SK-N-SH (cell line): ENCODE measurements around the gene KCNJ11. TPM values are rescaled to one million over a fixed set of nuclear protein-coding genes. Genes with fewer than 3 reads are reported as not detected.

Experiments used
- CTCF ChIA-PET: fragments of 300-600, 350-600 bp; formaldehyde crosslinking; extraction: SDS; loops from one replicate; lab custom pipeline; 2021; lab: Yijun Ruan, JAX
- POLR2A ChIA-PET: fragments of 350-600 bp; sonication (Branson Sonifier 250); formaldehyde crosslinking; extraction: SDS; loops from one replicate; lab custom pipeline; 2020; ENCODE audit warnings: antibody characterized with exemption, inconsistent platforms; lab: Yijun Ruan, JAX
- DNase-seq: peaks from one replicate; pipeline ENCODE4 v3.0.0; 2012
- H2AFZ ChIP-seq: fragments of 200-600 bp; sonication (generic); 2 replicates; pipeline ENCODE4 v1.8.1; 2016; ENCODE audit warnings: antibody characterized with exemption, mild to moderate bottlenecking, low read depth
- H3F3A ChIP-seq: fragments of 200-600 bp; sonication (generic); replicated peaks from 2 replicates; pipeline ENCODE3; 2016; ENCODE audit warnings: antibody characterized with exemption, mild to moderate bottlenecking; ENCODE audit not compliant: insufficient read depth
- H3K27ac ChIP-seq, 2 experiments: fragments of 200-500 bp in 1 of 2; fragments of 200-600 bp in 1 of 2; sonication (Bioruptor generic) in 1 of 2; sonication (generic), shearing (Covaris generic) in 1 of 2; 2 replicates each; pipeline versions ENCODE4 v1.5.1 to v1.6.1; 2014 to 2016; ENCODE audit warnings: low read depth in 2 of 2, inconsistent platforms in 1 of 2, low read length in 1 of 2, mild to moderate bottlenecking in 1 of 2, mixed read lengths in 1 of 2
- H3K27me3 ChIP-seq: fragments of 200-600 bp; sonication (generic), shearing (Covaris generic); 2 replicates; pipeline ENCODE4 v1.6.1; 2016; ENCODE audit warnings: mixed run types; ENCODE audit not compliant: insufficient read depth
- H3K36me3 ChIP-seq, 2 experiments: fragments of 200-500 bp in 1 of 2; fragments of 200-600 bp in 1 of 2; sonication (Bioruptor generic) in 1 of 2; sonication (generic) in 1 of 2; replicated peaks in 1 of 2; 2 replicates each; pipeline versions ENCODE3 to v1.5.1; 2014 to 2016; ENCODE audit warnings: low read length in 1 of 2, mild to moderate bottlenecking in 1 of 2; ENCODE audit not compliant: insufficient read depth in 2 of 2, control insufficient read depth in 1 of 2
- H3K4me1 ChIP-seq, 2 experiments: fragments of 200-500 bp in 1 of 2; fragments of 200-600 bp in 1 of 2; sonication (Bioruptor generic) in 1 of 2; sonication (generic), shearing (Covaris generic) in 1 of 2; 2 replicates each; pipeline versions ENCODE4 v1.5.1 to v1.6.1; 2014 to 2016; ENCODE audit warnings: low read depth in 1 of 2, low read length in 1 of 2, mixed run types in 1 of 2; ENCODE audit not compliant: insufficient read depth in 2 of 2, control insufficient read depth in 1 of 2
- H3K4me2 ChIP-seq: fragments of 200-600 bp; sonication (generic), shearing (Covaris generic); 2 replicates; pipeline ENCODE4 v1.6.1; 2017; ENCODE audit warnings: mixed run types
- H3K4me3 ChIP-seq, 2 experiments: fragments of 200-500 bp in 1 of 2; fragments of 200-600 bp in 1 of 2; sonication (Bioruptor generic) in 1 of 2; sonication (generic), shearing (Covaris generic) in 1 of 2; 2 replicates each; pipeline versions ENCODE4 v1.5.1 to v1.8.1; 2014 to 2016; ENCODE audit warnings: low read depth in 2 of 2, inconsistent platforms in 1 of 2, low read length in 1 of 2, mild to moderate bottlenecking in 1 of 2, mixed read lengths in 1 of 2, moderate library complexity in 1 of 2
- H3K79me2 ChIP-seq: fragments of 200-600 bp; sonication (generic); 2 replicates; pipeline ENCODE4 v1.8.1; 2017; ENCODE audit warnings: mild to moderate bottlenecking; ENCODE audit not compliant: insufficient read depth
- H3K9ac ChIP-seq: fragments of 200-600 bp; sonication (generic); 2 replicates; pipeline ENCODE4 v1.6.1; 2017; ENCODE audit warnings: mixed run types
- H3K9me2 ChIP-seq: fragments of 200-600 bp; sonication (generic); 2 replicates; pipeline ENCODE4 v1.6.1; 2017; ENCODE audit warnings: mixed run types
- H3K9me3 ChIP-seq: fragments of 200-600 bp; sonication (generic); 2 replicates; pipeline ENCODE4 v1.6.1; 2017; ENCODE audit warnings: mixed run types, mild to moderate bottlenecking, moderate library complexity
- H4K20me1 ChIP-seq: fragments of 200-600 bp; sonication (generic); 2 replicates; pipeline ENCODE4 v1.6.1; 2017; ENCODE audit warnings: mild to moderate bottlenecking, mixed run types; ENCODE audit not compliant: insufficient read depth
- CHD2 ChIP-seq: fragments of 150-350 bp; IDR thresholded peaks from 2 replicates; pipeline ENCODE4 v1.6.1; 2018; ENCODE audit warnings: low read length; ENCODE audit not compliant: partially characterized antibody
- EP300 ChIP-seq, 2 experiments: IDR thresholded peaks; 2 replicates each; pipeline versions ENCODE4 v1.4.0 to v1.6.1; 2012; ENCODE audit warnings: borderline replicate concordance in 1 of 2, low read depth in 1 of 2, low read length in 1 of 2
- FOSL2 ChIP-seq: IDR thresholded peaks from 2 replicates; pipeline ENCODE4 v1.4.0; 2012; ENCODE audit warnings: low read depth, mild to moderate bottlenecking, moderate library complexity, borderline replicate concordance
- FOXJ3 ChIP-seq: sonication (generic); formaldehyde crosslinking; IDR thresholded peaks from 2 replicates; pipeline ENCODE4 v1.5.1; 2020; ENCODE audit warnings: mild to moderate bottlenecking, missing genetic modification reagents
- FOXM1 ChIP-seq: IDR thresholded peaks from 2 replicates; pipeline ENCODE4 v1.4.0; 2012; ENCODE audit warnings: low read depth, mild to moderate bottlenecking
- JUND ChIP-seq: IDR thresholded peaks from 2 replicates; pipeline ENCODE4 v1.4.0; 2012
- MXI1 ChIP-seq: IDR thresholded peaks from 2 replicates; pipeline ENCODE4 v1.6.1; 2012; ENCODE audit warnings: mild to moderate bottlenecking, low read depth, low read length, improper control_type of control experiment
- NFIC ChIP-seq: IDR thresholded peaks from 2 replicates; pipeline ENCODE4 v1.4.0; 2012; ENCODE audit warnings: borderline replicate concordance
- NRF1 ChIP-seq: IDR thresholded peaks from 2 replicates; pipeline ENCODE4 v1.6.1; 2012; ENCODE audit warnings: low read depth, mild to moderate bottlenecking, low read length
- POLR2AphosphoS5 ChIP-seq: IDR thresholded peaks from 2 replicates; pipeline ENCODE4 v1.6.1; 2012; ENCODE audit warnings: low read depth, low read length
- RCOR1 ChIP-seq: fragments of 150-350 bp; IDR thresholded peaks from 2 replicates; pipeline ENCODE4 v1.6.1; 2017; ENCODE audit warnings: antibody characterized with exemption, low read length
- RXRA ChIP-seq: IDR thresholded peaks from 2 replicates; pipeline ENCODE4 v1.4.0; 2012; ENCODE audit warnings: low read depth, mild to moderate bottlenecking, borderline replicate concordance
- SMC3 ChIP-seq: IDR thresholded peaks from 2 replicates; pipeline ENCODE4 v1.6.1; 2012; ENCODE audit warnings: low read depth, low read length, improper control_type of control experiment
- TAF1 ChIP-seq: IDR thresholded peaks from 2 replicates; pipeline ENCODE4 v1.6.1; 2012; ENCODE audit warnings: low read depth, mild to moderate bottlenecking, low read length, moderate library complexity, borderline replicate concordance
- TCF12 ChIP-seq: IDR thresholded peaks from 2 replicates; pipeline ENCODE4 v1.4.0; 2012
- YY1 ChIP-seq: IDR thresholded peaks from 2 replicates; pipeline ENCODE4 v1.4.0; 2012; ENCODE audit warnings: low read depth, mild to moderate bottlenecking
- WGBS: methylation state at CpG from one replicate; pipeline ENCODE4 v1.1.6; 2017; ENCODE audit warnings: low lambda C conversion rate; 5-methylcytosine and 5-hydroxymethylcytosine counted together
- polyA plus RNA-seq, 3 experiments: library from polyadenylated mRNA; depleted of rRNA; stranded (reverse); fragments of >200 nt; gene quantifications; 2 replicates each; pipeline ENCODE4 v1.2.3, GENCODE V29; 2012
- TF ChIP-seq, protein P1 (sequence below): IDR thresholded peaks from 2 replicates; pipeline ENCODE4 v1.4.0; 2012; ENCODE audit warnings: low read depth, borderline replicate concordance
- TF ChIP-seq, protein P2 (sequence below): IDR thresholded peaks from 2 replicates; pipeline ENCODE4 v1.4.0; 2012; ENCODE audit warnings: low read depth, borderline replicate concordance

The KCNJ11 gene
- polyA plus RNA-seq, 1 of the 3 experiments (the other 2 are of a cell fraction) = 0.23 TPM

DNA sequence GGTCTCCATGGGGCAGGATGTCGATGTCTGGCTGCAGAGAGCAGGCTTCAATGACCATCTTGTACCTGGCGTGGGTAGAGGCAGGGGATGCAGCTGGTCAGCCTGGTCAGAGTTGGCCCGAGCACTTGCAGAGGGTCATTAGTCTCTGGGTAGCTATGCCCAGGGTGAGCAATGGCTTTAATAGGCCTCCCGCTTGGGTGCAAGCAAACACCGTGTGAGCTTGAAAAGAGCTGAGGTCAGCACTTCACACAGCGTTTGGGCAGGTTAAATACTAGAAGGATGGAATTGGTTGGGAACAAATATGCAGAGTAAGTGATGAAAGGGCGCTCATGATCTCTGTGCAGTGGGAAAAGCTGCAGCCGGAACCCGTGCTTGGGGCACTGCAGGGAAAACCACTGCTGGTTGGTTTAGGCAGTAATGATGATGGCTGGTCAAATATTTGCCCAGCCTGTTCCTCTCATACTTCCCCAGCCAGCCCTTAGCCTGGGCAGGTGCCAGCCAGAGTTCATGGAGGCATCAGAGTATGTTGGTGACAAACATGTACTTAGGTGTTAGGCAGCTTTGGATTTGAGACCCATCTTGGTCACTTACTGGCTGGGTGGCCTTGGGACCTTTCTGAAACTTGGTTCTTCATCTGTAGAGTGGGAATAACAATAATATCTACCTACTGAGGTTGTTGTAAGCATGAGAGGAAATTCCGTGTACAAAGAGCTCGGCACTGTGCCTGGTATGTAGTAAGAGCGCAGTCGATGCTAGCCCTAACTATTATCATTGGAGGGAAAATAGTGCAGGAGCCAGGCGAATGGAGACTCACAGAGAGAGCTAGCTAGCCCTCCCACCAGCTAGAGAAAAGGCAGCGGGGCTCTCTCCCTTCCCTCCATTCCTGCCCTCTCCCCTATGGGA lies 25.2 kb upstream of the KCNJ11 start:
- Histone ChIP-seq H2AFZ (no peak overlapping the region), H3K36me3 (no peaks in the 10 kb centered on the region), H4K20me1 (no peaks in the 10 kb centered on the region), H3K27me3 (no peaks in the 10 kb centered on the region; the same call in 1 of the 2 replicates), H3K4me3 (no peak overlapping the region), H3K9ac (no peak overlapping the region), H3K4me1 (no peaks in the 10 kb centered on the region; a peak in 1 of 4 replicates), H3K27ac (no peak overlapping the region), H3K9me2 (no peaks in the 10 kb centered on the region), H3K79me2 (no peaks in the 10 kb centered on the region), H3K9me3 (no peaks in the 10 kb centered on the region), H3F3A (no peaks in the 10 kb centered on the region), H3K4me2 (no peak overlapping the region)
- DNase-seq = no peak
- ChIA-PET POLR2A (no interaction called here), CTCF (interaction anchor here (0.6 to 2.3 kb wide), 4 partner anchors 9 to 42 kb away, joined by 3 to 11 read pairs (median 4); no protein-coding TSS in a partner anchor)
- TF ChIP-seq, protein P1, sequence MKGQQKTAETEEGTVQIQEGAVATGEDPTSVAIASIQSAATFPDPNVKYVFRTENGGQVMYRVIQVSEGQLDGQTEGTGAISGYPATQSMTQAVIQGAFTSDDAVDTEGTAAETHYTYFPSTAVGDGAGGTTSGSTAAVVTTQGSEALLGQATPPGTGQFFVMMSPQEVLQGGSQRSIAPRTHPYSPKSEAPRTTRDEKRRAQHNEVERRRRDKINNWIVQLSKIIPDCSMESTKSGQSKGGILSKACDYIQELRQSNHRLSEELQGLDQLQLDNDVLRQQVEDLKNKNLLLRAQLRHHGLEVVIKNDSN = no peak
- TF ChIP-seq RXRA (no peak), RCOR1 (no peak), FOXM1 (no peak), MXI1 (no peak), FOSL2 (no peak), JUND (no peak), NFIC (no peak), SMC3 (no peak), YY1 (no peak), POLR2AphosphoS5 (no peak), FOXJ3 (CRISPR knock-in tag) (no peak), EP300 (IDR thresholded peaks at IDR 0.05; ENCODE audit: borderline replicate concordance in 1 of 2, low read depth in 1 of 2, low read length in 1 of 2) (no peak), NRF1 (no peak), TCF12 (no peak), CHD2 (no peak), TAF1 (no peak)
- TF ChIP-seq, protein P2, sequence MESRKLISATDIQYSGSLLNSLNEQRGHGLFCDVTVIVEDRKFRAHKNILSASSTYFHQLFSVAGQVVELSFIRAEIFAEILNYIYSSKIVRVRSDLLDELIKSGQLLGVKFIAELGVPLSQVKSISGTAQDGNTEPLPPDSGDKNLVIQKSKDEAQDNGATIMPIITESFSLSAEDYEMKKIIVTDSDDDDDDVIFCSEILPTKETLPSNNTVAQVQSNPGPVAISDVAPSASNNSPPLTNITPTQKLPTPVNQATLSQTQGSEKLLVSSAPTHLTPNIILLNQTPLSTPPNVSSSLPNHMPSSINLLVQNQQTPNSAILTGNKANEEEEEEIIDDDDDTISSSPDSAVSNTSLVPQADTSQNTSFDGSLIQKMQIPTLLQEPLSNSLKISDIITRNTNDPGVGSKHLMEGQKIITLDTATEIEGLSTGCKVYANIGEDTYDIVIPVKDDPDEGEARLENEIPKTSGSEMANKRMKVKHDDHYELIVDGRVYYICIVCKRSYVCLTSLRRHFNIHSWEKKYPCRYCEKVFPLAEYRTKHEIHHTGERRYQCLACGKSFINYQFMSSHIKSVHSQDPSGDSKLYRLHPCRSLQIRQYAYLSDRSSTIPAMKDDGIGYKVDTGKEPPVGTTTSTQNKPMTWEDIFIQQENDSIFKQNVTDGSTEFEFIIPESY = no peak
- WGBS = 52% methylated on average over 14 of the region's 15 CpGs
